Kidney capillary endothelial cell (primary cell): ENCODE measurements around the gene SLC17A3.

Experiments used
- DNase-seq: peaks from one replicate; pipeline ENCODE4 v3.0.0-alpha.2; 2018; ENCODE audit warnings: low spot score

SLC17A3 gene

GRCh38 chr6:25835442-25836283 lies 38.4 kb downstream of the SLC17A3 start:
- no peak for DNase-seq

DNA sequence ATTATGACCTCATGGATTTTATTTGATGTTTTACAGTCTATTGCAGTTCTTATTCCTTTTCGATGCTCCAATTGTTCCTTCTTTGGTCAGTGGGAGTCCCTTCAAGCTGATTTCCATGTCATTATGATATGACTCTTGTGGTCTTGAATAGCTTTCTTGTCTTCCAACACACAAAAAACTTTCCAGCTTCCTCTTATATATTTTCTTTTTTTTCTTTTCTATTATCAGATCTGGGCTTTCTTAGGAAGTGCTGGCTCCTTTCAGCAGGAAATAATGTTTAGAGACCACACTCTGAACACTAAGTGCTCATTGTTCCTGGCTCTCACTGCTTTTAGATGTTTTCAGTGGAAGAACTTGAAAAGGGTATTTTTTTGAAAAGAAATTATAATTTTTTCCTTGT lies 39.1 kb downstream of the SLC17A3 start:
- DNase-seq, result no peak

- no peak for DNase-seq
Measured at GRCh38 chr6:25833136-25833535, 40.9 kb downstream of the SLC17A3 start.

DNA sequence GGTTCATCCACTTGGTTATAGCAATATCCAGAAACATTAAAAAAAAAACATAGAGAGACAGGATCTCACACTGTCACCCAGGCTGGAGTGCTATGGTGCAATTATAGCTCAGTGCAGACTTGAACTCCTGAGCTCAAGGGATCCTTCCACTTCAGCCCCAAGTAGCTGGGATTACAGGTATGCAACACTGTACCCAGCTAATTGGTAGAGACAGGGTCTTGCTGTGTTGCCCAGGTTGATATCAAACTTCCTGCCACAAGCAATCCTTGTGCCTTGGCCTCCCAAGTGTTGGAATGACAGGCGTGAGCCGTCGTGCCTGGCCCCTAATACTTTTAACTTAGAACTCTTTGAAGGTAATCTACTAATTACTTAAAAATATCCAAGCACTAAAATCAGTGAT lies 41.4 kb downstream of the SLC17A3 start:
- no peak for DNase-seq

DNA sequence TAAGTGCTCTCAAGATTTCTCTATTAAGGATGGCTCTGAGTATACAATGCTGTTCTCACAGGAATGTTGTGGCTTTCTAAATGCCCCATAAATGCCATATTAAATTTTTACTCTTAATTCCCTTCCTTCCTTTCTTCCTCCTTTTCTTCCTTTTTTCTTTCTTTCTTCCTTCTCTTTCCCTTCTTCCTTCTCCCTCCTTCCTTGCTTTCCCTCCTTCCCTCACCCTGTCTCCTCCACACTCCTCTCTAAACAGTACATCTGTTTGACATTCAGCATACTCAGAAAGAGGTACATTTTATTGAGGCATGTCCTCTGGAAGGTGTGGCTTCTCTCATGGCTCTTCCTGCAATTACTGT lies 41.8 kb downstream of the SLC17A3 start:
- DNase-seq, result no peak

DNA sequence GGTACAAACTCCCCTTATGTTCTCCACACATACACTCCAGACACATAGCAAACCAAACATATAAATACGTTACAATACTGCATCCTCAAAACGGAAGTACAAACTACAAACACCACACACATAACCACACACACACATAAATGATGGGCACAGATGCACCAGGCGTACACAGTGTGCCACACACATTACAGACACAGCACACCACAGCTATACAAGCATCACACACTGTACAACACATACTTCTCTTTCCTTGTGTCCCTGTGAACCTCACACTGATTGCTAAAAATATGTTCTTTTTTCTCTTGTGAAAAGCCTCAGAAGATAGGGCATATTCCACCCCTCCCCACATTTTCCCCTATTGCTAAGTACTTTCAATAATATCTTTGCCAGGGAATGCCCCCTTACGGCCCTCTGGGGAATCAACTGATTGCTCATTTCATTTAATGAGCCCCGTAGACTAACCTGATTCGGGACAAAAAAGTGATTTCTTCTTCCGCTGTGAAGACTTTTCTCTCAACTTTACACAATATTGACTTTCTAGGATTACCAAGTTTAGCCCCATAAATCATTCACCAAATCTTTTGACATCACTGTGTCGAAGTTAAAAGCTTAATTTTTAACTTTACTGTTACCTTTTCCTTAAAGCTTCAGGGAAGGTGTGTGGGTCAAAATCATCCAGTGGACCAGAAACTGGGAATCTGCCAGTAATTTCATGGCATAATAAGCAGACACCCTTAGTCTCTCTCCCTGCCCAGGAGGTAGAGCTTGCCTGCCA lies 42.3 kb downstream of the SLC17A3 start, which contains the start of gene SLC17A1:
TSS of gene SLC17A1 (minus strand) at position 521 of the 775 bp plus-strand sequence. CDS start 1,495 bp downstream, outside the sequence.
- DNase-seq, result no peak

DNA sequence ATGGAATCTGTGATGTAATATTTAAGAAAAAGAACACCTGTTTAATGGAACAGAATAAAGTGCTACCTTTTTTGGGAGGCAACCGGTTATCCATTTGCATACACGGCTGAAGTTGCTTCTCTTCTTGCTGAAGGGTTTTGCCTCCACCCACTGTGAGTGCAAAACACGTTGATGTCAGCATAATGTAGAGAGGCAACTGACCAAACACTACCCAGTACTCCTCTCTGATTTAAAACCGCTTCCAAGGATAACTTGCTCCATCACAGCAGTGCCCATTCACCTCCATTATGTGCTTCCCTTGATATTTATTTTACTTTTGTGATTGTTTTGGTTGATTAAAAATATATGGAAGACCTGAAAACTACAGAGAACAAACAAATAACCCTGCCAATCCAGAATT lies 43.6 kb downstream of the SLC17A3 start:
- DNase-seq, result no peak

GRCh38 chr6:25829375-25829774 lies 44.7 kb downstream of the SLC17A3 start:
- DNase-seq, result no peak

DNA sequence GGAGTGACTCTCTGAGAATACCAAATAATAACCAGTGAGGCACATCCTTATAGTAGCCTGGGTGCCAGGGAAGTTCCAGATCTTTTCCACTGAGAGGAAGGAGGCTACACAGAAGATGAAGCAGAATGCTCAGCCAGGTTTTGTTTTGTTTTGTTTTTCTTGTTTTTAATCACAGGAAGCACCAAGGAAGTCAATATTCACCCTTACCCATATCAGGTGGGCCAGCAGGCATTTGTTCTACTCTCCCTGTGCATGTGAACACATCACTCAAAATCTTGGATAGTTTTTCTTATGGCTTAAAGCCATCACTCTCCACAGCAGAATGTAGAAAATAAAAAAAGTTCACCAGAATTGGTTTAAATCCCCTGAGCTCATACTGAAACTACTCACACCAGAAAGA lies 52.7 kb downstream of the SLC17A3 start:
- no peak for DNase-seq

- no peak for DNase-seq
Measured at GRCh38 chr6:25816252-25816651, 57.8 kb downstream of the SLC17A3 start.

DNA sequence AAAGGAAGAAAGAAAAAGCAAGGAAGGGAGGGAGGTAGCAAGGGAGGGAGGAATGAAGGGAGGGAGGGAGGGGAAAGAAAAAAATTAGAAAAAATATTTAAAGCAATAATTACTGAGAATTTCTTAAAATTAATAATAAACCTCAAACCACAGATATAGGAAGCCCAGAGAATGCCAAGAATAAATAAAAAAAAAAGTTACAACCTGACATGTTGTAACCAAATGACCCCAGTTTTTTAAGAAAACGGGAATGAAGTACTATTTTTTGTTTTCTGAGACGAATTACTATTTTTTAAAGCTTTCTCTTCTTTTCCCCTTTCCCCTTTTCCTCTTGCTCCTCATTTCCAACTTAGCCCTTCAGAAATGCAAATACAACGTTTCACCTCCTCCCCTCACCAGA lies 58.8 kb downstream of the SLC17A3 start:
- DNase-seq, result no peak

DNA sequence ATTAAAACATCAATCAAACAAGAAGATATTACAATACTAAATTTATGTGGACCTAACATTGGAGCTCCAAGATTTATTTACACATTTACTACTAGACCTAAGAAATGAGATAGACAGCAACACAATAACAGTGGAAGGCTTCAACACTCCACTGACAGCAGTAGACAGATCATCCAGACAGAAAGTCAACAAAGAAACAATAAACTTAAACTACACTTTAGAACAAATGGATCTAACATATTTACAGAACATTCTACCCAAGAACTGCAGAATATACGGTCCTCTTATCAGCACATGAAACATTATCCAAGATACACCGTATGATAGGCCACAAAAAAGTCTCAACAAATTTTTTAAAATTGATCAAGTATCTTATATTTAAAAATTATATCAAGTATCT lies 69.2 kb downstream of the SLC17A3 start:
- no peak for DNase-seq

GRCh38 chr6:25801436-25801835 lies 72.6 kb downstream of the SLC17A3 start:
- DNase-seq, result no peak
